Umbilical cord (tissue), 2 donors: ENCODE measurements around the gene LYRM1. TPM values are rescaled to one million over a fixed set of nuclear protein-coding genes. Genes with fewer than 3 reads are reported as not detected.
A peak's percentile ranks its signal among the peaks of the same experiment; 100 is the strongest.

Source experiments
- DNase-seq: peaks from one replicate; pipeline ENCODE4 v3.0.0-alpha.2; 2015; ENCODE audit warnings: low spot score
- total RNA-seq: library from RNA; depleted of rRNA; stranded (reverse); fragments of >200 nt; gene quantifications from one replicate; pipeline ENCODE4 v1.2.3, GENCODE V29; 2014; ENCODE audit warnings: low replicate concordance; ENCODE audit not compliant: insufficient read depth

The LYRM1 gene
- total RNA-seq, 1 donor from 2014 or later: 40.0 TPM

- DNase-seq: no peak
These were observed 28.4 kb upstream of the LYRM1 start for GRCh38 chr16:20871941-20872815.

GRCh38 chr16:20873331-20873730, 27.2 kb upstream of the LYRM1 start:
- no peak for DNase-seq

- DNase-seq: no peak
These were observed 26.4 kb upstream of the LYRM1 start for GRCh38 chr16:20874088-20874581.

GRCh38 chr16:20875355-20875650, 25.3 kb upstream of the LYRM1 start:
- no peak for DNase-seq

GRCh38 chr16:20878682-20879147, 21.9 kb upstream of the LYRM1 start:
- no peak for DNase-seq

GRCh38 chr16:20879175-20880040, 21.2 kb upstream of the LYRM1 start:
- DNase-seq: no peak

- no peak for DNase-seq
These were observed 19.6 kb upstream of the LYRM1 start for GRCh38 chr16:20880867-20881502.

- DNase-seq: no peak
These were observed 19.1 kb upstream of the LYRM1 start for GRCh38 chr16:20881503-20881878.

GRCh38 chr16:20883554-20884239, 16.9 kb upstream of the LYRM1 start:
- DNase-seq: no peak

GRCh38 chr16:20884240-20884556, 16.4 kb upstream of the LYRM1 start:
- peak; percentile 84 for DNase-seq

- DNase-seq: no peak
These were observed 14.3 kb upstream of the LYRM1 start for GRCh38 chr16:20886320-20886719.

- DNase-seq: no peak
These were observed 13.4 kb upstream of the LYRM1 start for GRCh38 chr16:20887207-20887606.

GRCh38 chr16:20889625-20890275, 10.8 kb upstream of the LYRM1 start:
- DNase-seq: no peak

GRCh38 chr16:20894388-20894787, 6.2 kb upstream of the LYRM1 start:
- no peak for DNase-seq

- no peak for DNase-seq
These were observed 3.2 kb upstream of the LYRM1 start for GRCh38 chr16:20897253-20897897.

- no peak for DNase-seq
These were observed 2.6 kb upstream of the LYRM1 start for GRCh38 chr16:20897922-20898321.

- peak; percentile 74 for DNase-seq
These were observed 1.5 kb upstream of the LYRM1 start for GRCh38 chr16:20899071-20899470.

- DNase-seq: no peak
These were observed 883 bp upstream of the LYRM1 start for GRCh38 chr16:20899477-20900298.

- DNase-seq: no peak
These were observed 481 bp downstream of the LYRM1 start for GRCh38 chr16:20901068-20901435.
